K562 (cell line): ENCODE results near the gene YAE1. TPM values are rescaled to one million over a fixed set of nuclear protein-coding genes. Genes with fewer than 3 reads are reported as not detected.

Source experiments
- ATAC-seq: fragments of 200-7000 bp; cut with Tn5 transposase; 3 replicates; pipeline ENCODE4 v1.9.1; 2020; ENCODE audit warnings: moderate library complexity
- BruUV-seq: library from RNA; stranded (reverse); fragments of 400-500 nt; replicated peaks from 2 replicates; lab custom pipeline; 2021; lab: Mats Ljungman, UMichigan
- CTCF ChIA-PET: fragments of 300-600 bp; formaldehyde crosslinking; extraction: SDS; loops from one replicate; lab custom pipeline; 2021; ENCODE audit warnings: low intra/inter-chr PET ratio; lab: Yijun Ruan, JAX
- POLR2A ChIA-PET: fragments of 300-600, 350-650 bp; sonication (Branson Sonifier 250); formaldehyde crosslinking; extraction: SDS; loops from one replicate; lab custom pipeline; 2021; ENCODE audit warnings: antibody characterized with exemption, inconsistent platforms; lab: Yijun Ruan, JAX
- DNase-seq, 4 experiments: peaks; one replicate each; pipeline versions ENCODE4 v3.0.0 to v3.0.0-alpha.2; 2011 to 2018; ENCODE audit warnings: low spot score in 3 of 4, mixed read lengths in 3 of 4; ENCODE audit errors: extremely low read depth in 1 of 4
- FAIRE-seq: peaks from 2 replicates; lab custom pipeline; 2011; peaks lifted over from hg19 to GRCh38; lab: Jason Lieb, UNC
- H2AFZ ChIP-seq: 2 replicates; pipeline ENCODE4 v1.6.0; 2011; ENCODE audit warnings: low read depth, low read length, control low read depth, inconsistent platforms
- H3K27ac ChIP-seq: fragments of 200-600 bp; 3 replicates; pipeline ENCODE4 v1.8.0; 2011; ENCODE audit warnings: low read depth, mild to moderate bottlenecking, control low read depth, inconsistent platforms, low read length, moderate library complexity, mixed read lengths; ENCODE audit errors: extremely low read depth
- H3K27me3 ChIP-seq, 2 experiments: fragments of 300-600 bp in 1 of 2; 2 replicates in 1 of 2; 3 replicates in 1 of 2; pipeline versions ENCODE4 v1.6.0 to v1.8.0; 2011; ENCODE audit warnings: inconsistent platforms in 2 of 2, low read length in 2 of 2, mild to moderate bottlenecking in 1 of 2, mixed read lengths in 1 of 2, moderate library complexity in 1 of 2; ENCODE audit not compliant: control insufficient read depth in 2 of 2, insufficient read depth in 2 of 2
- H3K36me3 ChIP-seq: fragments of 300-600 bp; 3 replicates; pipeline ENCODE4 v1.8.0; 2011; ENCODE audit warnings: mild to moderate bottlenecking, low read length, inconsistent platforms; ENCODE audit not compliant: control insufficient read depth, insufficient read depth
- H3K4me1 ChIP-seq, 2 experiments: fragments of 200-600 bp in 1 of 2; replicated peaks in 1 of 2; 2 replicates in 1 of 2; 3 replicates in 1 of 2; pipeline versions ENCODE4 v1.5.1 to v1.8.0; 2011; ENCODE audit warnings: inconsistent platforms in 2 of 2, low read length in 2 of 2, mild to moderate bottlenecking in 1 of 2, mixed read lengths in 1 of 2, moderate library complexity in 1 of 2; ENCODE audit not compliant: control insufficient read depth in 2 of 2, insufficient read depth in 2 of 2
- H3K4me2 ChIP-seq: 2 replicates; pipeline ENCODE4 v1.6.1; 2011; ENCODE audit warnings: low read length, control low read depth, inconsistent platforms, mixed read lengths; ENCODE audit not compliant: insufficient read depth
- H3K4me3 ChIP-seq: fragments of 200-600 bp; sonication (generic), shearing (Covaris generic); 2 replicates; pipeline ENCODE4 v1.5.1; 2016; ENCODE audit warnings: control low read depth, inconsistent platforms
- H3K79me2 ChIP-seq: fragments of 200-600 bp; 3 replicates; pipeline ENCODE4 v1.8.0; 2011; ENCODE audit warnings: low read length, inconsistent platforms; ENCODE audit not compliant: control insufficient read depth, insufficient read depth
- H3K9ac ChIP-seq, 2 experiments: 2 replicates each; pipeline versions ENCODE4 v1.6.0 to v1.6.1; 2011; ENCODE audit warnings: low read depth in 2 of 2, low read length in 2 of 2, control low read depth in 1 of 2, inconsistent platforms in 1 of 2, mild to moderate bottlenecking in 1 of 2, mixed read lengths in 1 of 2; ENCODE audit not compliant: insufficient read depth in 1 of 2
- H3K9me1 ChIP-seq: one replicate; pipeline ENCODE4 v1.6.0; 2011; ENCODE audit warnings: inconsistent platforms, mild to moderate bottlenecking, low read length, moderate library complexity; ENCODE audit not compliant: control insufficient read depth, insufficient read depth
- H3K9me3 ChIP-seq: replicated peaks from 2 replicates; pipeline ENCODE4 v1.5.1; 2011; ENCODE audit warnings: low read depth, low read length, inconsistent platforms; ENCODE audit not compliant: control insufficient read depth, insufficient read depth
- H4K20me1 ChIP-seq: replicated peaks from 2 replicates; pipeline ENCODE4 v1.6.1; 2011; ENCODE audit warnings: low read length, inconsistent platforms, mixed read lengths; ENCODE audit not compliant: control insufficient read depth, insufficient read depth
- ERF ChIP-seq: fragments of 450-650 bp; formaldehyde crosslinking; IDR thresholded peaks from 2 replicates; pipeline ENCODE4 v1.4.0; 2020; ENCODE audit warnings: mild to moderate bottlenecking, mixed read lengths
- FOXA3 ChIP-seq, 2 experiments: fragments of 450-650 bp in 1 of 2; sonication (generic) in 1 of 2; formaldehyde crosslinking; IDR thresholded peaks in 1 of 2; conservative IDR thresholded peaks in 1 of 2; 2 replicates each; pipeline versions ENCODE4 v1.4.0 to v1.8.0; 2020 to 2022; ENCODE audit warnings: mild to moderate bottlenecking in 2 of 2, missing genetic modification reagents in 1 of 2
- TFE3 ChIP-seq: fragments of 450-650 bp; formaldehyde crosslinking; IDR thresholded peaks from 2 replicates; pipeline ENCODE4 v1.4.0; 2020; ENCODE audit warnings: mild to moderate bottlenecking, mixed read lengths
- WGBS: fragments of 100-300 bp; shearing (Covaris generic); methylation state at CpG from one replicate; pipeline ENCODE4 v1.1.6; 2016; ENCODE audit warnings: low coverage, mixed read lengths; ENCODE audit not compliant: insufficient coverage; ENCODE audit errors: missing lambda C conversion rate; 5-methylcytosine and 5-hydroxymethylcytosine counted together
- in situ Hi-C: fragments of 300-500 bp; cut with MboI; formaldehyde crosslinking; loops from 4 replicates; pipeline ENCODE4 v1.15.0; 2018; ENCODE audit warnings: inconsistent platforms, mixed read lengths
- intact Hi-C: fragments of 100-400 bp; cut with micrococcal nuclease; formaldehyde crosslinking; loops from 2 replicates; pipeline ENCODE4 v1.14.2; 2022
- polyA plus RNA-seq, 8 experiments: library from polyadenylated mRNA; depleted of rRNA in 4 of 8; stranded (reverse) in 5 of 8; unstranded in 3 of 8; fragments of >200 nt; fragmentation: Nextera tagmentation in 2 of 8; fragmentation: Illumina TruSeq in 1 of 8; extraction: Ambion mirVana in 2 of 8; extraction: Trizol in 1 of 8; gene quantifications; 2 replicates each; pipeline versions ENCODE4 v1.2.1 to v1.2.3, GENCODE V29; 2011 to 2014; ENCODE audit warnings: inconsistent platforms in 1 of 8, missing spikeins in 1 of 8
- total RNA-seq, 7 experiments: library from RNA; depleted of rRNA in 6 of 7; stranded (reverse); fragments of >200 nt in 6 of 7; fragmentation: Illumina TruSeq in 2 of 7; extraction: Trizol in 2 of 7; gene quantifications; 2 replicates each; pipeline versions ENCODE4 v1.2.1 to v1.2.3, GENCODE V29; 2011 to 2021; ENCODE audit warnings: low replicate concordance in 1 of 7
- TF ChIP-seq, protein P1 (sequence below): fragments of 200-800 bp; sonication (Bioruptor generic); IDR thresholded peaks from 2 replicates; pipeline ENCODE4 v1.6.1; 2016; ENCODE audit warnings: missing genetic modification characterization, missing compliant biosample characterization

Gene YAE1
- total and polyA plus RNA-seq, 9 of the 15 experiments (the other 6 are each of a cell fraction or from before 2014, with no cell fraction given): 15.2 to 63.4 (median 30.1) TPM

DNA sequence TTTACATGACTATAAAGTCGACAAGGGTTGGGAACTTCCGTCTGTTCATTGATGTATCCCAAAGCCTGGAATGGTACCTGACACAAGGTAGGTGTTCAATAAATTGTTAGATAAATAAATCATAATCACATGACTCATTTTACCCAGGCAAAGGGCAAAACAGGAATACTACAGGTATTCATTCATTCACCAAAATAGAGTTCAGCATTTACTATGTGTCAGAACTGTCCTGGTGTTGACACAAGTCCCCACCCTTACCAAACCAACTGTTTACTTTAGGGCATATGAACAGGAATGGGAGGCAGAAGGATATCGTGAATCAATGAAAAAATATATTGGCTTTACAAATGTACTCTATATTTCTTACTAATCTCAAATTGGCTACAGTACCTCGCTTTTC, 666 bp upstream of the YAE1 start:
- POLR2A ChIA-PET: no interaction called here
- Histone ChIP-seq H3K9ac (peak overlapping the region; percentile 92 to 94), H3K9me3 (no peaks in the 10 kb centered on the region), H3K27ac (peak overlapping the region; percentile 85), H3K9me1 (no peaks in the 10 kb centered on the region), H4K20me1 (no peaks in the 10 kb centered on the region), H3K4me2 (peak overlapping the region; percentile 85), H3K4me3 (peak overlapping the region; percentile 67), H3K79me2 (peaks cover 28% of the 10 kb centered on the region), H3K27me3 (no peaks in the 10 kb centered on the region), H2AFZ (peak overlapping the region; percentile 98), H3K4me1 (peaks cover 0 to 2% of the 10 kb centered on the region in 2 experiments; a peak in 3 of 5 replicates), H3K36me3 (peaks cover 13% of the 10 kb centered on the region; the same call in 2 of the 3 replicates)
- WGBS: 27% methylated on average over 4 of the region's 4 CpGs
- intact Hi-C loops: no loop called here
- ATAC-seq: peak; percentile 26
- FAIRE-seq: no peak
- DNase-seq: no peak
- CTCF ChIA-PET: no interaction called here
- no TSS peak for BruUV-seq
- TF ChIP-seq TFE3 (CRISPR knock-in tag) (peak; percentile 78), ERF (CRISPR knock-in tag) (no peak), FOXA3 (CRISPR knock-in tag; conservative IDR thresholded peaks at IDR 0.05 in 1 of 2, IDR thresholded peaks at IDR 0.05 in 1 of 2) (peak in 1 of 2 experiments; percentile 58; a peak in 1 of 4 replicates)
- TF ChIP-seq, protein P1, sequence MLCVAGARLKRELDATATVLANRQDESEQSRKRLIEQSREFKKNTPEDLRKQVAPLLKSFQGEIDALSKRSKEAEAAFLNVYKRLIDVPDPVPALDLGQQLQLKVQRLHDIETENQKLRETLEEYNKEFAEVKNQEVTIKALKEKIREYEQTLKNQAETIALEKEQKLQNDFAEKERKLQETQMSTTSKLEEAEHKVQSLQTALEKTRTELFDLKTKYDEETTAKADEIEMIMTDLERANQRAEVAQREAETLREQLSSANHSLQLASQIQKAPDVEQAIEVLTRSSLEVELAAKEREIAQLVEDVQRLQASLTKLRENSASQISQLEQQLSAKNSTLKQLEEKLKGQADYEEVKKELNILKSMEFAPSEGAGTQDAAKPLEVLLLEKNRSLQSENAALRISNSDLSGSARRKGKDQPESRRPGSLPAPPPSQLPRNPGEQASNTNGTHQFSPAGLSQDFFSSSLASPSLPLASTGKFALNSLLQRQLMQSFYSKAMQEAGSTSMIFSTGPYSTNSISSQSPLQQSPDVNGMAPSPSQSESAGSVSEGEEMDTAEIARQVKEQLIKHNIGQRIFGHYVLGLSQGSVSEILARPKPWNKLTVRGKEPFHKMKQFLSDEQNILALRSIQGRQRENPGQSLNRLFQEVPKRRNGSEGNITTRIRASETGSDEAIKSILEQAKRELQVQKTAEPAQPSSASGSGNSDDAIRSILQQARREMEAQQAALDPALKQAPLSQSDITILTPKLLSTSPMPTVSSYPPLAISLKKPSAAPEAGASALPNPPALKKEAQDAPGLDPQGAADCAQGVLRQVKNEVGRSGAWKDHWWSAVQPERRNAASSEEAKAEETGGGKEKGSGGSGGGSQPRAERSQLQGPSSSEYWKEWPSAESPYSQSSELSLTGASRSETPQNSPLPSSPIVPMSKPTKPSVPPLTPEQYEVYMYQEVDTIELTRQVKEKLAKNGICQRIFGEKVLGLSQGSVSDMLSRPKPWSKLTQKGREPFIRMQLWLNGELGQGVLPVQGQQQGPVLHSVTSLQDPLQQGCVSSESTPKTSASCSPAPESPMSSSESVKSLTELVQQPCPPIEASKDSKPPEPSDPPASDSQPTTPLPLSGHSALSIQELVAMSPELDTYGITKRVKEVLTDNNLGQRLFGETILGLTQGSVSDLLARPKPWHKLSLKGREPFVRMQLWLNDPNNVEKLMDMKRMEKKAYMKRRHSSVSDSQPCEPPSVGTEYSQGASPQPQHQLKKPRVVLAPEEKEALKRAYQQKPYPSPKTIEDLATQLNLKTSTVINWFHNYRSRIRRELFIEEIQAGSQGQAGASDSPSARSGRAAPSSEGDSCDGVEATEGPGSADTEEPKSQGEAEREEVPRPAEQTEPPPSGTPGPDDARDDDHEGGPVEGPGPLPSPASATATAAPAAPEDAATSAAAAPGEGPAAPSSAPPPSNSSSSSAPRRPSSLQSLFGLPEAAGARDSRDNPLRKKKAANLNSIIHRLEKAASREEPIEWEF (CRISPR knock-in tag): 0 out of 2 replicates have a peak, but pooled peaks have one; percentile 43
- TF ChIP-seq, all 486 proteins: peak for 3
- in situ Hi-C loops: no loop called here
